ENCODE results near the gene CBLB.

The CBLB gene

DNA sequence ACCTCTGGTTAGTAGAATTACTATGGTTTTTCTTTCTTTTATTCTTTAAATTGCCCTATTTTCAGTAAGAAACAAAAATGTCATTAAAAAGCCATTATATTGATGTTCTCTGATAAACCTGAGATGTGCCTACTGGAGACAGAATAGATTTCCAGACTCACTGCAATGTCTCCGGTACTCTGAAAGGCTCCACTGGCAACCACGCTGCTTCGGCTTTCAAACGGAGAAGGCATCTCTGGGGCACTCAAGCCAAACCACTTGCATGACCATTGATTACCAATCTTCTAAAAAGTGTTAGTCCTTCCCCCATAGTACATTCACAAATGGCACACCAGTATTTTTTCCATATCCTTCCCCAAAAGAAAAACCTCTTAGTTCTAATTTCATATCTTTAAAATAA lies 82.6 kb downstream of the CBLB start:
- H3K36me3 ChIP-seq (ENCODE audit: control insufficient read depth, insufficient read depth, low read length): no peaks in the 10 kb centered on the region
- no peak overlapping the region for H3K9ac ChIP-seq (ENCODE audit: low read length)
- no peak for DNase-seq
- no peak overlapping the region for H3K23ac ChIP-seq (ENCODE audit: low read length)
- H3K56ac ChIP-seq (ENCODE audit: low read length): no peak overlapping the region
- peaks cover 3% of the 10 kb centered on the region for H3K79me1 ChIP-seq (ENCODE audit: low read length)
- no CpG with 5 or more reads among the region's 4 CpGs for WGBS (ENCODE audit: extremely low coverage, insufficient coverage, low lambda C conversion rate)
- no peak overlapping the region for H2BK120ac ChIP-seq (ENCODE audit: low read depth, low read length)
- no peaks in the 10 kb centered on the region for H3K27me3 ChIP-seq (ENCODE audit: insufficient read depth, low read length, poor library complexity)
- H3K18ac ChIP-seq (ENCODE audit: low read length): no peak overlapping the region
- no peak overlapping the region for H3K4me3 ChIP-seq (ENCODE audit: low read length)
- no peak overlapping the region for H2AK5ac ChIP-seq (ENCODE audit: low read length)
- no peak overlapping the region for H2BK15ac ChIP-seq (replicated peaks; ENCODE audit: low read depth)
- H3K4me1 ChIP-seq (ENCODE audit: control insufficient read depth, low read depth, low read length): no peaks in the 10 kb centered on the region
- no peaks in the 10 kb centered on the region for H3K79me2 ChIP-seq (ENCODE audit: control insufficient read depth, insufficient read depth, low read length)
- no peak overlapping the region for H4K5ac ChIP-seq (ENCODE audit: low read length)
- no peak overlapping the region for H3K4ac ChIP-seq (ENCODE audit: low read depth, low read length)
- no peak overlapping the region for H3K27ac ChIP-seq (ENCODE audit: low read depth, low read length)
- no peak overlapping the region for H2BK5ac ChIP-seq (ENCODE audit: low read length)
- H3K4me2 ChIP-seq (ENCODE audit: low read length): no peak overlapping the region
- no peak overlapping the region for H4K8ac ChIP-seq (ENCODE audit: low read depth, low read length)

DNA sequence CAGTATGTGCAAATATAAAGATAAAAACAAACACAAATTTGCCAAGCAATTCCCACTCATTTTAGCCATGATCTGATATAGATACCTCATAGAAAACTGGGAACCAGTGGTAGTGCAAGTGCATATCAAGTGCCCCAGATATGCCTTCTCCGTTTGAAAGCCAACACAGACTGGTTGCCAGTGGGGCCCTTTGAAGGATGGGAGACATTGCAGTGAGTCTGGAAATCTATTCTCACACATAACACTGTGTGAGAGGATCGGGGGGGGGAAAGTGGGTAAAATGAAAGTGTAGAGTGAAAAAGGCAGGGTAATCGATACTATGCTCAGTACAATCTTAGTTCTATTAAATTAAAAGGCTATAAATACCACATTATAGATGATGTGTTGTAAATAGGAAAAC lies 83.0 kb downstream of the CBLB start:
- Histone ChIP-seq H3K27me3 (ENCODE audit: insufficient read depth, low read length, poor library complexity) (no peaks in the 10 kb centered on the region), H3K4me3 (ENCODE audit: low read length) (no peak overlapping the region), H3K36me3 (ENCODE audit: control insufficient read depth, insufficient read depth, low read length) (no peaks in the 10 kb centered on the region), H4K5ac (ENCODE audit: low read length) (no peak overlapping the region), H4K8ac (ENCODE audit: low read depth, low read length) (no peak overlapping the region), H3K79me2 (ENCODE audit: control insufficient read depth, insufficient read depth, low read length) (no peaks in the 10 kb centered on the region), H3K18ac (ENCODE audit: low read length) (no peak overlapping the region), H2BK15ac (replicated peaks; ENCODE audit: low read depth) (no peak overlapping the region), H3K79me1 (ENCODE audit: low read length) (peaks cover 3% of the 10 kb centered on the region), H3K4me2 (ENCODE audit: low read length) (no peak overlapping the region), H3K56ac (ENCODE audit: low read length) (no peak overlapping the region), H3K23ac (ENCODE audit: low read length) (no peak overlapping the region), H3K4me1 (ENCODE audit: control insufficient read depth, low read depth, low read length) (no peaks in the 10 kb centered on the region), H2BK120ac (ENCODE audit: low read depth, low read length) (no peak overlapping the region), H2AK5ac (ENCODE audit: low read length) (no peak overlapping the region), H3K27ac (ENCODE audit: low read depth, low read length) (no peak overlapping the region), H3K9ac (ENCODE audit: low read length) (no peak overlapping the region), H3K4ac (ENCODE audit: low read depth, low read length) (no peak overlapping the region), H2BK5ac (ENCODE audit: low read length) (no peak overlapping the region)
- no peak for DNase-seq
- no CpG with 5 or more reads among the region's 3 CpGs for WGBS (ENCODE audit: extremely low coverage, insufficient coverage, low lambda C conversion rate)

DNA sequence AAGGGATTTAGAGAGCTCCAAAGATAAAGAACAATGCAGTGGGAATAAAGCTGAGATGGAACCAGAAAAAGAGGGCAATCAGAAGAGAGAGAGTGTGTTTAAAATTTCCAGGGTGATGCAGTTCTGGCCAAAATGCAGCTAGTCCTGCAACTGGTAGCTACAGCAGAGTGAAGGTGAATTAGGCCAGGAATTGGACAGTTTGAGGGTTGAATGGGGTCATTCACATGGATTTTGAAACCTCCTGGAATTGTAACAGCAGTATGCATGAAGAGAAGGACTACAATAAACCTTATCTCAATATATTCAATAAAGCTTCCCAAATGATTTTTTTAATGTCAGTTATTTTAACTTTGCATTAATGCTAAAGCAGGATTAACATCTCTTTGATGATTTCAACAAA lies 85.2 kb downstream of the CBLB start:
- H3K56ac ChIP-seq (ENCODE audit: low read length): no peak overlapping the region
- no peak for DNase-seq
- H2BK15ac ChIP-seq (replicated peaks; ENCODE audit: low read depth): no peak overlapping the region
- no peaks in the 10 kb centered on the region for H3K27me3 ChIP-seq (ENCODE audit: insufficient read depth, low read length, poor library complexity)
- no peak overlapping the region for H2BK5ac ChIP-seq (ENCODE audit: low read length)
- H2BK120ac ChIP-seq (ENCODE audit: low read depth, low read length): no peak overlapping the region
- H4K8ac ChIP-seq (ENCODE audit: low read depth, low read length): no peak overlapping the region
- H3K9ac ChIP-seq (ENCODE audit: low read length): no peak overlapping the region
- no peak overlapping the region for H3K27ac ChIP-seq (ENCODE audit: low read depth, low read length)
- no peak overlapping the region for H4K5ac ChIP-seq (ENCODE audit: low read length)
- H3K4me1 ChIP-seq (ENCODE audit: control insufficient read depth, low read depth, low read length): no peaks in the 10 kb centered on the region
- H3K79me1 ChIP-seq (ENCODE audit: low read length): no peaks in the 10 kb centered on the region
- H3K4me2 ChIP-seq (ENCODE audit: low read length): no peak overlapping the region
- H3K4me3 ChIP-seq (ENCODE audit: low read length): no peak overlapping the region
- H3K79me2 ChIP-seq (ENCODE audit: control insufficient read depth, insufficient read depth, low read length): no peaks in the 10 kb centered on the region
- no peak overlapping the region for H3K4ac ChIP-seq (ENCODE audit: low read depth, low read length)
- no peaks in the 10 kb centered on the region for H3K36me3 ChIP-seq (ENCODE audit: control insufficient read depth, insufficient read depth, low read length)
- H2AK5ac ChIP-seq (ENCODE audit: low read length): no peak overlapping the region
- H3K18ac ChIP-seq (ENCODE audit: low read length): no peak overlapping the region
- no peak overlapping the region for H3K23ac ChIP-seq (ENCODE audit: low read length)

DNA sequence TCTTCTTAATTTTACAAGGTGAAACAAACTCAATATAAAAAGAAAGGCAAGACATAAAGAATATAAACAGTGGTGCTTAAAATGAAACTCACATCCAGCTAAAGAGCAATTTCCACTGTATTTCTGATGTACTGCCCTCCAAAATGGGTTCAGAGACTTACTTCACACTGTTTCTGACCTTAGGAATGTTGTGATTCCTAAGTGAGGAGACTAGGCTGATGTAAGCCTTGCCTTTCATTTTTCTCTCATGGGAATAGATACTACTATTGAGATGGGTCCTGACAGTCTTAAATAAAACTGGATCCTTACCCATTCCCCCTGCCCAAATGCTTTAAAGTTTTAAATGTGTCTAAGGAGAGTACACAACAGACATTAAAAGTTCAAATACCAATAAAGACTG lies 86.9 kb downstream of the CBLB start:
- Histone ChIP-seq H3K18ac (ENCODE audit: low read length) (no peak overlapping the region), H4K8ac (ENCODE audit: low read depth, low read length) (no peak overlapping the region), H3K79me1 (ENCODE audit: low read length) (no peaks in the 10 kb centered on the region), H3K79me2 (ENCODE audit: control insufficient read depth, insufficient read depth, low read length) (no peaks in the 10 kb centered on the region), H3K9ac (ENCODE audit: low read length) (no peak overlapping the region), H2BK15ac (replicated peaks; ENCODE audit: low read depth) (no peak overlapping the region), H3K56ac (ENCODE audit: low read length) (no peak overlapping the region), H3K4ac (ENCODE audit: low read depth, low read length) (no peak overlapping the region), H4K5ac (ENCODE audit: low read length) (no peak overlapping the region), H3K27me3 (ENCODE audit: insufficient read depth, low read length, poor library complexity) (no peaks in the 10 kb centered on the region), H3K36me3 (ENCODE audit: control insufficient read depth, insufficient read depth, low read length) (no peaks in the 10 kb centered on the region), H3K4me2 (ENCODE audit: low read length) (no peak overlapping the region), H3K4me3 (ENCODE audit: low read length) (no peak overlapping the region), H2AK5ac (ENCODE audit: low read length) (no peak overlapping the region), H2BK5ac (ENCODE audit: low read length) (no peak overlapping the region), H2BK120ac (ENCODE audit: low read depth, low read length) (no peak overlapping the region), H3K27ac (ENCODE audit: low read depth, low read length) (no peak overlapping the region), H3K4me1 (ENCODE audit: control insufficient read depth, low read depth, low read length) (no peaks in the 10 kb centered on the region), H3K23ac (ENCODE audit: low read length) (no peak overlapping the region)
- DNase-seq: peak; percentile 69

DNA sequence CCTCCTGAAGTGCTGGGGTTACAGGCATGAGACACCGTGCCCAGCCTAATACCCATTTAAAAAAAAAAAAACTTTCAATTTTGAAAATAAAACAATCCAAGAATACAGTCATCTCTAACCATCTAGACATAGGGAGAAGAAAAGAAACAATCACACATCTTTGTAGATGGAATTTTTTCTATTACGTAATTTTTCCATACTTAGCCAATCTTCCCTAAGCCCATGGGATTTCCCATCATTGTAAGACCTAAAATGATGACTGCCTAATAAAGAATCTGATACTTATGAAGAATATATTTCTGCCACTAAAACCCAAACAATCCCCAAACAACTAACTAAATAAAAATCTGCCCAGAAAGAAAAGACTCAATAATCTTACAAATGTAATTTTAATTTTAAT lies 88.7 kb downstream of the CBLB start:
- DNase-seq: no peak
- H4K8ac ChIP-seq (ENCODE audit: low read depth, low read length): no peak overlapping the region

DNA sequence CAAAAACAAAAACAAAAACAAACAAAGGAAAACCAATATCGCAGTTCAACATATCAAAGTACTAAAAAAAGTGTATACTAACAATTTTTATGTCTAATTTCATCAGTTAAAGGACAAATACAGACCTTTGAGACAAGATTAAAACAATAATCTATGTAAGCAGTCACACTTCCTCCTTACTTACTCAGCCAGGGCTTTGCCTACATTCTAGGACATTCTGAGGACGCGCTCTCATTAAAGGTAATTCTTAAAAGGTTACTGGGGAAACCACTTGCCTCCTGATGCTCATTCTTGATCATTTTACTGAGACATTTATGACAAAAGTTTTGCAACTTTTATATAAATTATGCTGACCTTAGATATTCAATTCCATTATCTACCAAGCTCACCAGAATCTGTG lies 93.4 kb downstream of the CBLB start:
- WGBS (ENCODE audit: extremely low coverage, insufficient coverage, low lambda C conversion rate): no CpG with 5 or more reads among the region's 3 CpGs

More for the DNA sequence above, 88.7 kb downstream of the CBLB start:
- H3K27ac ChIP-seq (ENCODE audit: low read depth, low read length): no peak overlapping the region
- no peaks in the 10 kb centered on the region for H3K27me3 ChIP-seq (ENCODE audit: insufficient read depth, low read length, poor library complexity)
- no peak overlapping the region for H2BK5ac ChIP-seq (ENCODE audit: low read length)
- no peak overlapping the region for H3K23ac ChIP-seq (ENCODE audit: low read length)
- H3K79me2 ChIP-seq (ENCODE audit: control insufficient read depth, insufficient read depth, low read length): no peaks in the 10 kb centered on the region
- no CpG with 5 or more reads among the region's 2 CpGs for WGBS (ENCODE audit: extremely low coverage, insufficient coverage, low lambda C conversion rate)
- no peak overlapping the region for H3K9ac ChIP-seq (ENCODE audit: low read length)
- H3K4me2 ChIP-seq (ENCODE audit: low read length): no peak overlapping the region
- no peak overlapping the region for H3K4ac ChIP-seq (ENCODE audit: low read depth, low read length)
- H3K4me1 ChIP-seq (ENCODE audit: control insufficient read depth, low read depth, low read length): no peaks in the 10 kb centered on the region
- H3K79me1 ChIP-seq (ENCODE audit: low read length): no peaks in the 10 kb centered on the region
- no peak overlapping the region for H3K56ac ChIP-seq (ENCODE audit: low read length)
- no peak overlapping the region for H3K4me3 ChIP-seq (ENCODE audit: low read length)
- no peak overlapping the region for H4K5ac ChIP-seq (ENCODE audit: low read length)
- no peak overlapping the region for H3K18ac ChIP-seq (ENCODE audit: low read length)
- H3K36me3 ChIP-seq (ENCODE audit: control insufficient read depth, insufficient read depth, low read length): no peaks in the 10 kb centered on the region
- H2AK5ac ChIP-seq (ENCODE audit: low read length): no peak overlapping the region
- no peak overlapping the region for H2BK120ac ChIP-seq (ENCODE audit: low read depth, low read length)
- H2BK15ac ChIP-seq (replicated peaks; ENCODE audit: low read depth): no peak overlapping the region

More for the DNA sequence above, 93.4 kb downstream of the CBLB start:
- Histone ChIP-seq H3K79me2 (ENCODE audit: control insufficient read depth, insufficient read depth, low read length) (no peaks in the 10 kb centered on the region), H3K9ac (ENCODE audit: low read length) (no peak overlapping the region), H3K56ac (ENCODE audit: low read length) (no peak overlapping the region), H3K27me3 (ENCODE audit: insufficient read depth, low read length, poor library complexity) (no peaks in the 10 kb centered on the region), H2AK5ac (ENCODE audit: low read length) (no peak overlapping the region), H3K27ac (ENCODE audit: low read depth, low read length) (no peak overlapping the region), H3K4me2 (ENCODE audit: low read length) (no peak overlapping the region), H3K23ac (ENCODE audit: low read length) (no peak overlapping the region), H3K18ac (ENCODE audit: low read length) (no peak overlapping the region), H3K4me3 (ENCODE audit: low read length) (no peak overlapping the region), H4K5ac (ENCODE audit: low read length) (no peak overlapping the region), H2BK15ac (replicated peaks; ENCODE audit: low read depth) (no peak overlapping the region), H3K79me1 (ENCODE audit: low read length) (no peaks in the 10 kb centered on the region), H4K8ac (ENCODE audit: low read depth, low read length) (no peak overlapping the region), H2BK120ac (ENCODE audit: low read depth, low read length) (no peak overlapping the region), H2BK5ac (ENCODE audit: low read length) (no peak overlapping the region), H3K4ac (ENCODE audit: low read depth, low read length) (no peak overlapping the region), H3K36me3 (ENCODE audit: control insufficient read depth, insufficient read depth, low read length) (no peaks in the 10 kb centered on the region), H3K4me1 (ENCODE audit: control insufficient read depth, low read depth, low read length) (no peaks in the 10 kb centered on the region)
- DNase-seq: no peak
